Mucosa of stomach (tissue), 1 donor: ENCODE data around the gene MDH1.

Experiments
- H3K27me3 ChIP-seq: one replicate; pipeline ENCODE4 v1.7.0; 2013; ENCODE audit warnings: mild to moderate bottlenecking, low read length; ENCODE audit not compliant: control insufficient read depth, insufficient read depth
- H3K36me3 ChIP-seq: one replicate; pipeline ENCODE4 v1.7.0; 2013; ENCODE audit warnings: low read length; ENCODE audit not compliant: control insufficient read depth, insufficient read depth
- H3K4me1 ChIP-seq: one replicate; pipeline ENCODE4 v1.7.0; 2013; ENCODE audit warnings: mild to moderate bottlenecking, low read length; ENCODE audit not compliant: control insufficient read depth, insufficient read depth
- H3K4me3 ChIP-seq: one replicate; pipeline ENCODE4 v1.7.0; 2013; ENCODE audit warnings: low read length
- H3K9ac ChIP-seq: one replicate; pipeline ENCODE4 v1.7.0; 2013; ENCODE audit warnings: mild to moderate bottlenecking, low read length, moderate library complexity
- H3K9me3 ChIP-seq: one replicate; pipeline ENCODE4 v1.7.0; 2013; ENCODE audit warnings: mild to moderate bottlenecking, low read length, moderate library complexity; ENCODE audit not compliant: control insufficient read depth
- donor health status: Pancreatic carcinoma.

Gene MDH1

GRCh38 chr2:63651356-63651755 lies 62.6 kb downstream of the MDH1 start:
- Histone ChIP-seq H3K9me3 (no peaks in the 10 kb centered on the region), H3K27me3 (no peaks in the 10 kb centered on the region), H3K9ac (no peak overlapping the region), H3K4me3 (no peak overlapping the region), H3K36me3 (no peaks in the 10 kb centered on the region), H3K4me1 (no peaks in the 10 kb centered on the region)

DNA sequence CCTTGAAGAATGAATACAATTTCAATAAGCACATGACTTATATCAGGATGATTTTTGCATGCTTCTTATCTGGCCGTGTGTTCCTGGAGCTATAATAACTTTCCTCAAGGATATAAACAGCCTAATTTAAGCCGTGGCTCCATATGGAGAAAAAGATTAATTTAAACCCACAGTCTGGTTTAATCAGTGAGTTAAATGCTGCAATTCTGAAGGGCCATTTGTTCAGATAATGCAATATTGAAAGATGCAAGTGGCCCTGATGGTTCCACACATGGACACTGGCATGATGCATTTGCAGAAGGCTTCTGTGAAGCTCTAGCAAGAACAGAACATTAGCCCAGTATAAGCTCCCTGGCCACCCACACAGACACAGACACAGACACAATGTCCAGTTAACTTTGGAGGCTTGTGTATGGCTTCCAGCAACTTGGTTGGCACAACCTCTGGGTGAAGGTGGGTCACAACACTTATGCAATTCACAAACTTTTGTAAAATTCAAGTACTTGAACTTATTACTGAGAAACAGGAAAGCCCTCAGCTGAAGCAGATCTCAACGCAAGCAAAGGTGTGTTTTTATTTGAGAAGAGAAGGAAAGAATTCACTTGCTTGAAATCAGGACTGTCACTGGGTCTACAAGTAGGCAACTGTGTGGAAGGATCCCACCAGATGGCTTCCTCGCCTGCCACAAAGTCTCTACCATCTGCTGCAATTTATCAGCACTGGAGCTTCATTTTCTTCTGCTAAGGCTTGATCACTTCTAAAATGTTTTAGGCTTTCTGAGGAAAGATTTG lies 63.3 kb downstream of the MDH1 start:
- no peaks in the 10 kb centered on the region for H3K27me3 ChIP-seq
- H3K36me3 ChIP-seq: no peaks in the 10 kb centered on the region

DNA sequence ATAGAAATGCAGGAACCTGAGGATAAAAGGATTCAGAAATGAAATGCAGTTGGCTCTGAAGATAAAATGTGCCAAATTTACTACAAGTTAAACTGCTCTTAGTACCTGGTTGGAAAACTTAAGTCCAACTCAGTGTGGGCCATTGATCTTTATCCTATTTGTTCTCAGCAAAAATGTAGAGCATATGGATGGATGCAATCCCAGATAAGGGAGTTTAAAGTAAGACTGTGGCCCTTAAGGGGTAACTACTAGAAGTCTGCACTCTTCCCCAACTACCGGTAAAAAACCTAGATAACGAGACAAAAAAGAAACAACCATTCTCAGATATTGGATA lies 63.9 kb downstream of the MDH1 start:
- no peaks in the 10 kb centered on the region for H3K9me3 ChIP-seq
- H3K27me3 ChIP-seq: no peaks in the 10 kb centered on the region
- no peak overlapping the region for H3K9ac ChIP-seq
- H3K4me3 ChIP-seq: no peak overlapping the region
- H3K36me3 ChIP-seq: no peaks in the 10 kb centered on the region
- no peaks in the 10 kb centered on the region for H3K4me1 ChIP-seq

More for the DNA sequence above, 63.3 kb downstream of the MDH1 start:
- no peaks in the 10 kb centered on the region for H3K9me3 ChIP-seq
- no peak overlapping the region for H3K9ac ChIP-seq
- no peaks in the 10 kb centered on the region for H3K4me1 ChIP-seq
- H3K4me3 ChIP-seq: no peak overlapping the region

GRCh38 chr2:63654959-63655358 lies 66.2 kb downstream of the MDH1 start:
- H3K9ac ChIP-seq: no peak overlapping the region

More at GRCh38 chr2:63654959-63655358, 66.2 kb downstream of the MDH1 start:
- Histone ChIP-seq H3K4me1 (no peaks in the 10 kb centered on the region), H3K27me3 (no peaks in the 10 kb centered on the region), H3K9me3 (no peaks in the 10 kb centered on the region), H3K36me3 (no peaks in the 10 kb centered on the region), H3K4me3 (no peak overlapping the region)
